CD4-positive, alpha-beta T cell treated with Interleukin-6 for 4 hours (primary cell): Measurements from ENCODE around the gene CHCHD10.
"Not testable (repeated sequence)": the region's sequence is repeated elsewhere in the genome, so short reads cannot be mapped to it uniquely, and the experiment has no call there.

ENCODE experiments used
- DNase-seq: peaks from one replicate; pipeline ENCODE4 v3.0.0-alpha.2; 2020; ENCODE audit warnings: mixed read lengths

Gene CHCHD10

DNA sequence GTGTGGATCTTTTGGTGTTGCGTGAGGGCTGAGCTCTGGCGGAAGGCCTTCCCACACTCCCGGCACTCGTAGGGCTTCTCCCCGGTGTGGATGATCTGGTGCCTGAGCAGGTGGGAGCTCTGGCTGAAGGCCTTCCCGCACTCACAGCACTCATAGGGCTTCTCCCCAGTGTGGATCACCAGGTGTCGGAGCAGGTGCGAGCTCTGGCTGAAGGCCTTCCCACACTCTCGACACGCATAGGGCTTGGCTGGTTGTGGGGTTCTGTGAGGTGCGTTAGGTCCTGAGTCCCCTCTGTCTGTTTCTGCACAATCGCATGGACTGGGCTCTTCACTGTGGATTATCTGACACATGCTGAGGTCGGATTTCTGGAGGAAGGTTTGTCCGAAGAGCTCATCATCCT lies 23.3 kb downstream of the CHCHD10 start:
- no peak for DNase-seq

DNA sequence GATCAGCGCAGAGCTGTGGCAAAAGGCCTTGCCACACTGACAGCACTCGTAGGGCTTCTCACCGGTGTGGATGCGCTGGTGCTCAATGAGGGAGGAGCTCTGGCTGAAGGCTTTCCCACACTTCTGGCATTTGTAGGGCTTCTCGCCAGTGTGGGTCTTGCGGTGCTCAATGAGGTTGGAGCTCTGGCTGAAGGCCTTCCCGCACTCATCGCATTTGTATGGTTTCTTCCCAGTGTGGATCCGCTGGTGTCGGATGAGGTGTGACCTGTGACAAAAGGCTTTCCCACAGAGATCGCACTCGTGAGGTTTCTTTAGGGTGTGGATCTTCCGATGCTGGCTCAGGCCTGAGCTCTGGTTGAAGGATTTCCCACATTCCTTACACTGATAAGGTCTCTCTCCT lies 23.8 kb downstream of the CHCHD10 start:
- no peak for DNase-seq

DNA sequence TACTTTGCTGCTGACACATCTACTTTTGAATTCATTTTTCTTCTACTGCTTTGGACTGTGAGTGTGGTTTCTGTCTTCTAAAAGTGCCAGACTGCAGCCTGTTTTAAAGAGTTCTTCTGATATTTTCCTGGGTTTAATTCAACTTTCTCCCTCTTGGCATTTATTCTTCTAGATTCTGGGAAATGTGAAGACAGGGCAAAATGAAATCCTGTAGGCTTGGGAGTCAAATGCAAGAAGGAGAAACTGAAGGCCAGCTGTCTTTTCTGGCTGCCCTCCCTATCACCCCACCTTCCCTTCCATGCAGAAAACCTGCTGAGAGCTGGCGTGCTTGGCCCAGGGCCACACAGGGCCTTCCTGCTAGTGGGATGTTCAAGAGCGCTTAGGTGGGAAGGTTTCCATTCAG lies 24.5 kb downstream of the CHCHD10 start:
- DNase-seq = no peak

DNA sequence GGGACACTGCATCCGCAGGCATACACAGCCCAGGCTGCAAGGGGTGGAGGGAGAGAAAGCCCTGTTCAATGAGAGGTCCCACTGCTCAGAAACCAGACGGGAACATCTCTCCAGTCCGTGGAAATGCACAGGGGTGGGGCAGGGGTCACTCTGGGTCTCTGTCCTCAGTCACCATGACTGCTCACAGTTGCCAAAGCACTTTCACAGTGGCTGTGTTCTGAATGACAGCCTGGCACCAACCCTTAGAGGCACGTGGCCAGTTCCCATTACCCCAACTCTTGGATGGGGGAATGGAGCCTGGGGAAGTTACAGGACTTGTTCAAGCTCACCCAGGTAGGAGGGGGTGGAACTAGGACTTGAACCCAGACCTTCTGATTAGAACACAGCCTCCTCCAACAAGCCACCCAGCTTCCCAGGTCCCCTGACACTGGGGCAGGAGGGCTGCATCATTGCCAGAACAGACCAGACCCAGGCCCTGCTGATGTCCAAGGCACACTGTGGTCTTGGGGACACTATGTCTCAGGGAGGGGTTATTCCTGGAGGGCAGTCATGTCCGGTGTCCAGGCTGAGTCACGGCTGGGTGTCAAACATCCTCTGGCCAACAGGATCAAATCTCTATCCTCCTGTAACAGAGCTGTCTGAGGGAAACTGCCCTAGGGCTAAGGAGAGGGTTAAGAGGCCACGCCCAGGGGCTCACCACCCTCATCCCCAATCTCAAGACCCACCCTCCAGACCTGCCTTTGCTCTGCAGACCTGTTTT lies 25.1 kb downstream of the CHCHD10 start:
- DNase-seq = no peak

DNA sequence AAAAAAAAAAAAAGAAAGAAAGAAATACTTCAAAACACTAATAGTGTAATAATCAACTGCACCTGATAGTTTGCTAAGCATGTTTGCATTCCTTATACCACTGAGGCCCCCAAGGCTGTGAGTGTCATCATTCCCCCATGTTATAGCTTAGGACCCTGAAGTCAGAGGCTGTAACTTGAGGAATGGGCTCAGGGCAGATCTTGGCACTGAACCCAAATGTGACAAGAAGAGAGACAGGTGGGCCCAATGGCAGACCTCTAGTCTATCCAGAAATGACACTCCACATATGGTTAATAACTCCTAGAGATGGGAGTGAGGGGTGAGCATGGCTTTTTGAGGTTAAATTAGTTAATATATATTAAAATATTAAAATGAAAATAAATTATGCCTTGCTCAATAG lies 30.1 kb downstream of the CHCHD10 start:
- no peak for DNase-seq

GRCh38 chr22:23728108-23728507 lies 39.7 kb downstream of the CHCHD10 start:
- not testable (repeated sequence) for DNase-seq

GRCh38 chr22:23722724-23723123 lies 45.0 kb downstream of the CHCHD10 start:
- DNase-seq = no peak

- DNase-seq = no peak
Observed at GRCh38 chr22:23722160-23722559, 45.6 kb downstream of the CHCHD10 start.

- DNase-seq = no peak
Observed at GRCh38 chr22:23720855-23721254, 46.9 kb downstream of the CHCHD10 start.

- DNase-seq = no peak
Observed at GRCh38 chr22:23718371-23719165, 49.2 kb downstream of the CHCHD10 start.

GRCh38 chr22:23716811-23717801 lies 50.7 kb downstream of the CHCHD10 start:
- peak; percentile 86 for DNase-seq
